Astrocyte (in vitro differentiated cells and primary cell): ENCODE results near the gene NT5DC3. TPM values are rescaled to one million over a fixed set of nuclear protein-coding genes. Genes with fewer than 3 reads are reported as not detected.
A peak's percentile ranks its signal among the peaks of the same experiment; 100 is the strongest.

Source experiments
- DNase-seq: peaks from one replicate; pipeline ENCODE4 v3.0.0-alpha.2; 2010; ENCODE audit warnings: low read depth
- FAIRE-seq: peaks from 2 replicates; lab custom pipeline; 2011; peaks lifted over from hg19 to GRCh38; lab: Jason Lieb, UNC
- H2AFZ ChIP-seq: 2 replicates; pipeline ENCODE4 v1.6.0; 2012; ENCODE audit warnings: low read depth, low read length, inconsistent platforms
- H3K27ac ChIP-seq: 2 replicates; pipeline ENCODE4 v1.5.1; 2011; ENCODE audit warnings: low read depth, low read length, inconsistent platforms
- H3K27me3 ChIP-seq: 2 replicates; pipeline ENCODE4 v1.6.0; 2011; ENCODE audit warnings: low read length, inconsistent platforms; ENCODE audit not compliant: insufficient read depth
- H3K36me3 ChIP-seq: 2 replicates; pipeline ENCODE4 v1.5.1; 2011; ENCODE audit warnings: low read length, inconsistent platforms; ENCODE audit not compliant: insufficient read depth
- H3K4me1 ChIP-seq: 2 replicates; pipeline ENCODE4 v1.5.1; 2011; ENCODE audit warnings: low read length, inconsistent platforms; ENCODE audit not compliant: insufficient read depth
- H3K4me2 ChIP-seq: 2 replicates; pipeline ENCODE4 v1.6.0; 2012; ENCODE audit warnings: low read length, inconsistent platforms
- H3K4me3 ChIP-seq: 2 replicates; pipeline ENCODE4 v1.5.1; 2011; ENCODE audit warnings: low read depth, mild to moderate bottlenecking, low read length, inconsistent platforms; ENCODE audit not compliant: insufficient read depth
- H3K79me2 ChIP-seq: 2 replicates; pipeline ENCODE4 v1.6.0; 2012; ENCODE audit warnings: mild to moderate bottlenecking, low read length, inconsistent platforms; ENCODE audit not compliant: insufficient read depth
- H3K9ac ChIP-seq: 2 replicates; pipeline ENCODE4 v1.6.0; 2012; ENCODE audit warnings: mild to moderate bottlenecking, low read length, inconsistent platforms
- H3K9me3 ChIP-seq: 2 replicates; pipeline ENCODE4 v1.5.1; 2012; ENCODE audit warnings: low read depth, mild to moderate bottlenecking, low read length, inconsistent platforms; ENCODE audit not compliant: insufficient read depth
- H4K20me1 ChIP-seq: 2 replicates; pipeline ENCODE4 v1.6.0; 2012; ENCODE audit warnings: low read length, inconsistent platforms; ENCODE audit not compliant: insufficient read depth
- H3K27ac Mint-ChIP-seq: one replicate; pipeline ENCODE4 v1.8.0; 2021; ENCODE audit warnings: mild to moderate bottlenecking, mixed read lengths; ENCODE audit not compliant: unreplicated experiment
- H3K27me3 Mint-ChIP-seq: one replicate; pipeline ENCODE4 v1.8.0; 2021; ENCODE audit warnings: low read depth, mixed read lengths; ENCODE audit not compliant: unreplicated experiment
- H3K36me3 Mint-ChIP-seq: one replicate; pipeline ENCODE4 v1.8.0; 2021; ENCODE audit warnings: low read depth, mixed read lengths; ENCODE audit not compliant: unreplicated experiment
- H3K4me1 Mint-ChIP-seq: one replicate; pipeline ENCODE4 v1.8.0; 2021; ENCODE audit warnings: low read depth, mixed read lengths; ENCODE audit not compliant: unreplicated experiment
- H3K4me3 Mint-ChIP-seq: one replicate; pipeline ENCODE4 v1.8.0; 2021; ENCODE audit warnings: mild to moderate bottlenecking, moderate library complexity, mixed read lengths; ENCODE audit not compliant: unreplicated experiment
- H3K9me3 Mint-ChIP-seq: one replicate; pipeline ENCODE4 v1.8.0; 2021; ENCODE audit warnings: mild to moderate bottlenecking, mixed read lengths; ENCODE audit not compliant: unreplicated experiment
- CTCF ChIP-seq: IDR thresholded peaks from 2 replicates; pipeline ENCODE4 v1.5.1; 2011; ENCODE audit warnings: low read depth, mild to moderate bottlenecking, inconsistent platforms, low read length, moderate library complexity; ENCODE audit not compliant: insufficient read depth
- EZH2 ChIP-seq: IDR thresholded peaks from 2 replicates; pipeline ENCODE4 v1.6.1; 2012; ENCODE audit warnings: mild to moderate bottlenecking, low read length, inconsistent platforms; ENCODE audit not compliant: insufficient read depth
- total RNA-seq: library from RNA; stranded (reverse); gene quantifications from 2 replicates; pipeline ENCODE4 v1.2.1, GENCODE V29; 2021

NT5DC3 gene
- total RNA-seq, 1 donor from 2014 or later = 13.6 TPM

- Mint-ChIP-seq H3K9me3 (no peaks in the 10 kb centered on the region), H3K27ac (no peak overlapping the region), H3K27me3 (no peaks in the 10 kb centered on the region), H3K36me3 (peaks cover 22% of the 10 kb centered on the region), H3K4me1 (peaks cover 23% of the 10 kb centered on the region), H3K4me3 (no peak overlapping the region)
- Histone ChIP-seq H4K20me1 (peaks cover 4% of the 10 kb centered on the region), H3K36me3 (peaks cover 33% of the 10 kb centered on the region), H3K4me1 (peaks cover 17% of the 10 kb centered on the region), H2AFZ (no peak overlapping the region), H3K9me3 (no peaks in the 10 kb centered on the region), H3K9ac (no peak overlapping the region), H3K4me3 (no peak overlapping the region), H3K4me2 (no peak overlapping the region), H3K79me2 (peaks cover 7% of the 10 kb centered on the region), H3K27ac (no peak overlapping the region), H3K27me3 (no peaks in the 10 kb centered on the region)
- DNase-seq = no peak
- no peak for FAIRE-seq
- TF ChIP-seq CTCF = no peak
- TF ChIP-seq EZH2 = no peak
These were observed 60.0 kb downstream of the NT5DC3 start for GRCh38 chr12:103780992-103781391.

- DNase-seq (peak; percentile 33), FAIRE-seq (no peak)
- H3K27me3 ChIP-seq = no peaks in the 10 kb centered on the region
- peaks cover 7% of the 10 kb centered on the region for H3K79me2 ChIP-seq
- H3K27ac ChIP-seq = peak overlapping the region; percentile 64
- H3K36me3 ChIP-seq = peaks cover 36% of the 10 kb centered on the region
- H3K4me3 Mint-ChIP-seq = no peak overlapping the region
- peaks cover 4% of the 10 kb centered on the region for H4K20me1 ChIP-seq
- peaks cover 18% of the 10 kb centered on the region for H3K4me1 Mint-ChIP-seq
- H3K9me3 Mint-ChIP-seq = no peaks in the 10 kb centered on the region
- no peak for TF ChIP-seq CTCF
- no peak for TF ChIP-seq EZH2
- H2AFZ ChIP-seq = no peak overlapping the region
- H3K9ac ChIP-seq = peak overlapping the region; percentile 44
- peak overlapping the region; percentile 80 for H3K27ac Mint-ChIP-seq
- no peak overlapping the region for H3K4me3 ChIP-seq
- no peaks in the 10 kb centered on the region for H3K27me3 Mint-ChIP-seq
- H3K4me2 ChIP-seq = peak overlapping the region; percentile 54
- peaks cover 17% of the 10 kb centered on the region for H3K4me1 ChIP-seq
- no peaks in the 10 kb centered on the region for H3K9me3 ChIP-seq
- peaks cover 23% of the 10 kb centered on the region for H3K36me3 Mint-ChIP-seq
These were observed 61.0 kb downstream of the NT5DC3 start for GRCh38 chr12:103780093-103780440.

GRCh38 chr12:103779410-103780092 is 61.5 kb downstream of the NT5DC3 start:
- H3K9me3 ChIP-seq = no peaks in the 10 kb centered on the region
- peaks cover 23% of the 10 kb centered on the region for H3K36me3 Mint-ChIP-seq
- peak overlapping the region; percentile 64 for H3K27ac ChIP-seq
- H2AFZ ChIP-seq = no peak overlapping the region
- no peaks in the 10 kb centered on the region for H3K27me3 Mint-ChIP-seq
- H3K9ac ChIP-seq = peak overlapping the region; percentile 44
- FAIRE-seq (no peak), DNase-seq (peak; percentile 41)
- H3K27ac Mint-ChIP-seq = peak overlapping the region; percentile 80
- H3K4me1 ChIP-seq = peaks cover 17% of the 10 kb centered on the region
- no peaks in the 10 kb centered on the region for H3K9me3 Mint-ChIP-seq
- H3K4me1 Mint-ChIP-seq = peaks cover 17% of the 10 kb centered on the region
- H3K4me3 ChIP-seq = no peak overlapping the region
- H3K36me3 ChIP-seq = peaks cover 31% of the 10 kb centered on the region
- H3K27me3 ChIP-seq = no peaks in the 10 kb centered on the region
- peak overlapping the region; percentile 54 for H3K4me2 ChIP-seq
- TF ChIP-seq CTCF = no peak
- TF ChIP-seq EZH2 = no peak
- H4K20me1 ChIP-seq = peaks cover 4% of the 10 kb centered on the region
- no peak overlapping the region for H3K4me3 Mint-ChIP-seq
- H3K79me2 ChIP-seq = peaks cover 7% of the 10 kb centered on the region
